ENCODE data around the gene TIMM17A.

- TF ChIP-seq CTCF (IDR thresholded peaks at IDR 0.05) (no peak), EP300 (IDR thresholded peaks at IDR 0.05) (no peak)
Observed at GRCh38 chr1:201947697-201948008, 7.7 kb upstream of the TIMM17A start.

Data from ovary (tissue), 3 donors.